Fibroblast of peridontal ligament (primary cell): Measurements from ENCODE around the gene CORO7.

Experiments used
- DNase-seq: peaks from one replicate; pipeline ENCODE4 v3.0.0-alpha.2; 2010; ENCODE audit errors: extremely low read depth

CORO7 gene

GRCh38 chr16:4426021-4426684 lies 9.8 kb upstream of the CORO7 start:
- DNase-seq: peak; percentile 5

GRCh38 chr16:4425378-4426020 lies 9.1 kb upstream of the CORO7 start, which contains the start of gene DNAJA3:
DNAJA3 (plus strand) TSS chr16:4425868; CDS start chr16:4425882, 14 bp downstream.
- peak; percentile 97 for DNase-seq

- DNase-seq: no peak
Measured at GRCh38 chr16:4420505-4421105, 4.2 kb upstream of the CORO7 start.

GRCh38 chr16:4419402-4419959 lies 3.1 kb upstream of the CORO7 start:
- DNase-seq: no peak

- no peak for DNase-seq
Measured at GRCh38 chr16:4415538-4416199, 727 bp downstream of the CORO7 start.

- no peak for DNase-seq
Measured at GRCh38 chr16:4414187-4414917, 2.0 kb downstream of the CORO7 start.

- no peak for DNase-seq
Measured at GRCh38 chr16:4412854-4413253, 3.5 kb downstream of the CORO7 start.

GRCh38 chr16:4412159-4412558 lies 4.2 kb downstream of the CORO7 start:
- no peak for DNase-seq

GRCh38 chr16:4411684-4412083 lies 4.7 kb downstream of the CORO7 start:
- DNase-seq: no peak

- peak; percentile 93 for DNase-seq
Measured at GRCh38 chr16:4410335-4411075, 5.9 kb downstream of the CORO7 start.

GRCh38 chr16:4409081-4409932 lies 7.1 kb downstream of the CORO7 start:
- no peak for DNase-seq

- no peak for DNase-seq
Measured at GRCh38 chr16:4408323-4408690, 8.1 kb downstream of the CORO7 start.

GRCh38 chr16:4407543-4408322 lies 8.7 kb downstream of the CORO7 start:
- DNase-seq: no peak

GRCh38 chr16:4404967-4405696 lies 11.3 kb downstream of the CORO7 start:
- DNase-seq: no peak

GRCh38 chr16:4404247-4404966 lies 12.0 kb downstream of the CORO7 start:
- no peak for DNase-seq

- DNase-seq: no peak
Measured at GRCh38 chr16:4403133-4403949, 13.1 kb downstream of the CORO7 start.
